K562 (cell line): Measurements from ENCODE around the gene CEP44. TPM values are rescaled to one million over a fixed set of nuclear protein-coding genes. Genes with fewer than 3 reads are reported as not detected.

ENCODE experiments used
- ELF2 ChIP-seq: fragments of 250-450 bp; sonication (Bioruptor Pico); IDR thresholded peaks from 2 replicates; pipeline ENCODE4 v1.5.0; 2021; ENCODE audit warnings: mild to moderate bottlenecking
- FOXJ2 ChIP-seq: fragments of 200-800 bp; sonication (Bioruptor generic); IDR thresholded peaks from 2 replicates; pipeline ENCODE4 v1.6.1; 2016; ENCODE audit warnings: missing genetic modification characterization, missing compliant biosample characterization
- LARP7 ChIP-seq: fragments of 450-650 bp; IDR thresholded peaks from 2 replicates; pipeline ENCODE4 v1.6.1; 2016
- NRF1 ChIP-seq, 2 experiments: fragments of 450-650 bp; IDR thresholded peaks in 1 of 2; conservative IDR thresholded peaks in 1 of 2; 2 replicates each; pipeline ENCODE4 v1.6.1; 2014; ENCODE audit warnings: mild to moderate bottlenecking in 2 of 2
- POLR2AphosphoS5 ChIP-seq: IDR thresholded peaks from 2 replicates; pipeline ENCODE4 v1.6.1; 2011; ENCODE audit warnings: mild to moderate bottlenecking, low read depth, low read length, moderate library complexity; ENCODE audit not compliant: control insufficient read depth, insufficient read depth
- PURB ChIP-seq: sonication (generic); formaldehyde crosslinking; IDR thresholded peaks from 2 replicates; pipeline ENCODE4 v1.9.0; 2021; ENCODE audit warnings: low read depth, mild to moderate bottlenecking, missing genetic modification reagents
- RFX1 ChIP-seq: fragments of 450-650 bp; IDR thresholded peaks from 2 replicates; pipeline ENCODE4 v1.6.1; 2016; ENCODE audit warnings: mild to moderate bottlenecking, moderate library complexity
- SAFB2 ChIP-seq: fragments of 200-400 bp; formaldehyde crosslinking; IDR thresholded peaks from 2 replicates; pipeline ENCODE4 v1.6.1; 2018; ENCODE audit warnings: borderline replicate concordance, low read length, low read depth, moderate library complexity; ENCODE audit not compliant: severe bottlenecking
- TGIF2 ChIP-seq: sonication (generic); formaldehyde crosslinking; IDR thresholded peaks from 2 replicates; pipeline ENCODE4 v1.8.1; 2022; ENCODE audit warnings: mild to moderate bottlenecking, missing genetic modification reagents, moderate library complexity
- XRCC4 ChIP-seq: IDR thresholded peaks from one replicate; pipeline ENCODE4 v1.6.1; 2011; ENCODE audit not compliant: insufficient read depth, insufficient read length; ENCODE audit errors: extremely low read depth
- ZC3H4 ChIP-seq: sonication (generic); formaldehyde crosslinking; IDR thresholded peaks from 2 replicates; pipeline ENCODE4 v1.9.0; 2021; ENCODE audit warnings: missing genetic modification reagents, borderline replicate concordance
- ZNF311 ChIP-seq: fragments of 250-450 bp; sonication (Bioruptor Pico); IDR thresholded peaks from 2 replicates; pipeline ENCODE4 v1.4.0; 2020; ENCODE audit warnings: mild to moderate bottlenecking, moderate library complexity
- ZNF324 ChIP-seq: fragments of 250-450 bp; sonication (Bioruptor Pico); IDR thresholded peaks from 2 replicates; pipeline ENCODE4 v1.4.0; 2020; ENCODE audit warnings: mild to moderate bottlenecking
- ZNF586 ChIP-seq: fragments of 450-650 bp; formaldehyde crosslinking; conservative IDR thresholded peaks from 2 replicates; pipeline ENCODE4 v1.4.0; 2020; ENCODE audit warnings: mild to moderate bottlenecking, moderate library complexity
- ZSCAN32 ChIP-seq: fragments of 450-650 bp; formaldehyde crosslinking; IDR thresholded peaks from 2 replicates; pipeline ENCODE4 v1.4.0; 2020; ENCODE audit warnings: mild to moderate bottlenecking, moderate library complexity
- polyA plus RNA-seq, 8 experiments: library from polyadenylated mRNA; depleted of rRNA in 4 of 8; stranded (reverse) in 5 of 8; unstranded in 3 of 8; fragments of >200 nt; fragmentation: Nextera tagmentation in 2 of 8; fragmentation: Illumina TruSeq in 1 of 8; extraction: Ambion mirVana in 2 of 8; extraction: Trizol in 1 of 8; gene quantifications; 2 replicates each; pipeline versions ENCODE4 v1.2.1 to v1.2.3, GENCODE V29; 2011 to 2014; ENCODE audit warnings: inconsistent platforms in 1 of 8, missing spikeins in 1 of 8
- total RNA-seq, 7 experiments: library from RNA; depleted of rRNA in 6 of 7; stranded (reverse); fragments of >200 nt in 6 of 7; fragmentation: Illumina TruSeq in 2 of 7; extraction: Trizol in 2 of 7; gene quantifications; 2 replicates each; pipeline versions ENCODE4 v1.2.1 to v1.2.3, GENCODE V29; 2011 to 2021; ENCODE audit warnings: low replicate concordance in 1 of 7
- TF ChIP-seq, protein P1 (sequence below): fragments of 450-650 bp; IDR thresholded peaks from 2 replicates; pipeline ENCODE4 v1.6.1; 2016
- TF ChIP-seq, protein P2 (sequence below): sonication (generic); formaldehyde crosslinking; IDR thresholded peaks from 2 replicates; pipeline ENCODE4 v1.8.1; 2022; ENCODE audit warnings: missing genetic modification reagents
- TF ChIP-seq, protein P3 (sequence below), 2 experiments: fragments of 450-650 bp; formaldehyde crosslinking in 1 of 2; IDR thresholded peaks; 2 replicates each; pipeline versions ENCODE4 v1.4.0 to v1.6.1; 2014 to 2020; ENCODE audit warnings: mild to moderate bottlenecking in 2 of 2, borderline replicate concordance in 1 of 2, low read depth in 1 of 2

Gene CEP44
- total and polyA plus RNA-seq, 9 of the 15 experiments (the other 6 are each of a cell fraction or from before 2014, with no cell fraction given), result 19.6 to 45.0 (median 24.4) TPM

DNA sequence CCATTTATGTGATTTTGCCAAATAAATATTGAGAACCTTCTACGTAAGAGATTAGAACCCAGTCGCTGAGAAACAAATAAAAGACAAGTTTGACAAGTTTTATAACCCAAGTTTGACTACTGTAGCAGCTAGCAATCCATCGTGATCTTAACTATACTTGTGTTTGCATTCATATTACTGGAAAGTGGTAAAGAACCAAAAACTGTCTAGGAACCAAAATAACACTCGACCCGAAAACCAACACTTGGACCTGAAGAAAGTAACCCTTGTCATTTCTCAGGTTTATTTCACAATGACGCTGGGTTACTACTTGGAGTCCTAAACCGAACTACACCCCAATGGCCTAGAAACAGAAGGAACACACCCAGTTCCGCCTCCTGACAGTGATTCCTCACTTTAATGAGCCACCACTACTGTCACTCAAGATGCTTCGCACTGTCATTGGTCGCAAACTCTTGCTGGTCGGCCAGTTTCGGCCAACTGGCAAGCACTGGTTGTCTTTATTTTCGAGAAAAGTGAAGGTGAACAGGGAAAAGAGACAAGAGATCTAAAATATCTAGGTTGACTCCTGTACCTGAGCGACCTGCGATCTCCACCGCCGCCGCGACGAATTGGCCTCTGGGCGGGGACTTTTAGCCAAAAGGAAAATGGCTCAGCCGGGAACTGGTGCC lies 740 bp upstream of the CEP44 start (continued):
- TF ChIP-seq ZNF311 (CRISPR knock-in tag), result no peak
- no peak for TF ChIP-seq PURB (CRISPR knock-in tag)
- TF ChIP-seq NRF1 (conservative IDR thresholded peaks at IDR 0.05 in 1 of 2, IDR thresholded peaks at IDR 0.05 in 1 of 2), result no peak
- no peak for TF ChIP-seq ZC3H4 (CRISPR knock-in tag)
- TF ChIP-seq TGIF2, result peak; percentile 29; the same call in 1 of the 2 replicates
- no peak for TF ChIP-seq FOXJ2
- TF ChIP-seq ZNF324 (CRISPR knock-in tag), result no peak
- TF ChIP-seq, protein P1, sequence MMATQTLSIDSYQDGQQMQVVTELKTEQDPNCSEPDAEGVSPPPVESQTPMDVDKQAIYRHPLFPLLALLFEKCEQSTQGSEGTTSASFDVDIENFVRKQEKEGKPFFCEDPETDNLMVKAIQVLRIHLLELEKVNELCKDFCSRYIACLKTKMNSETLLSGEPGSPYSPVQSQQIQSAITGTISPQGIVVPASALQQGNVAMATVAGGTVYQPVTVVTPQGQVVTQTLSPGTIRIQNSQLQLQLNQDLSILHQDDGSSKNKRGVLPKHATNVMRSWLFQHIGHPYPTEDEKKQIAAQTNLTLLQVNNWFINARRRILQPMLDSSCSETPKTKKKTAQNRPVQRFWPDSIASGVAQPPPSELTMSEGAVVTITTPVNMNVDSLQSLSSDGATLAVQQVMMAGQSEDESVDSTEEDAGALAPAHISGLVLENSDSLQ, result peak; percentile 99
- no peak for TF ChIP-seq LARP7
- no peak for TF ChIP-seq XRCC4
- TF ChIP-seq ZSCAN32 (CRISPR knock-in tag), result no peak
- no peak for TF ChIP-seq ZNF586 (CRISPR knock-in tag)
- TF ChIP-seq, protein P2, sequence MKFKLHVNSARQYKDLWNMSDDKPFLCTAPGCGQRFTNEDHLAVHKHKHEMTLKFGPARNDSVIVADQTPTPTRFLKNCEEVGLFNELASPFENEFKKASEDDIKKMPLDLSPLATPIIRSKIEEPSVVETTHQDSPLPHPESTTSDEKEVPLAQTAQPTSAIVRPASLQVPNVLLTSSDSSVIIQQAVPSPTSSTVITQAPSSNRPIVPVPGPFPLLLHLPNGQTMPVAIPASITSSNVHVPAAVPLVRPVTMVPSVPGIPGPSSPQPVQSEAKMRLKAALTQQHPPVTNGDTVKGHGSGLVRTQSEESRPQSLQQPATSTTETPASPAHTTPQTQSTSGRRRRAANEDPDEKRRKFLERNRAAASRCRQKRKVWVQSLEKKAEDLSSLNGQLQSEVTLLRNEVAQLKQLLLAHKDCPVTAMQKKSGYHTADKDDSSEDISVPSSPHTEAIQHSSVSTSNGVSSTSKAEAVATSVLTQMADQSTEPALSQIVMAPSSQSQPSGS (CRISPR knock-in tag), result no peak
- peak; percentile 36; the same call in 1 of the 2 replicates for TF ChIP-seq RFX1
- TF ChIP-seq ELF2, result no peak
- no peak for TF ChIP-seq POLR2AphosphoS5
- TF ChIP-seq, protein P3, sequence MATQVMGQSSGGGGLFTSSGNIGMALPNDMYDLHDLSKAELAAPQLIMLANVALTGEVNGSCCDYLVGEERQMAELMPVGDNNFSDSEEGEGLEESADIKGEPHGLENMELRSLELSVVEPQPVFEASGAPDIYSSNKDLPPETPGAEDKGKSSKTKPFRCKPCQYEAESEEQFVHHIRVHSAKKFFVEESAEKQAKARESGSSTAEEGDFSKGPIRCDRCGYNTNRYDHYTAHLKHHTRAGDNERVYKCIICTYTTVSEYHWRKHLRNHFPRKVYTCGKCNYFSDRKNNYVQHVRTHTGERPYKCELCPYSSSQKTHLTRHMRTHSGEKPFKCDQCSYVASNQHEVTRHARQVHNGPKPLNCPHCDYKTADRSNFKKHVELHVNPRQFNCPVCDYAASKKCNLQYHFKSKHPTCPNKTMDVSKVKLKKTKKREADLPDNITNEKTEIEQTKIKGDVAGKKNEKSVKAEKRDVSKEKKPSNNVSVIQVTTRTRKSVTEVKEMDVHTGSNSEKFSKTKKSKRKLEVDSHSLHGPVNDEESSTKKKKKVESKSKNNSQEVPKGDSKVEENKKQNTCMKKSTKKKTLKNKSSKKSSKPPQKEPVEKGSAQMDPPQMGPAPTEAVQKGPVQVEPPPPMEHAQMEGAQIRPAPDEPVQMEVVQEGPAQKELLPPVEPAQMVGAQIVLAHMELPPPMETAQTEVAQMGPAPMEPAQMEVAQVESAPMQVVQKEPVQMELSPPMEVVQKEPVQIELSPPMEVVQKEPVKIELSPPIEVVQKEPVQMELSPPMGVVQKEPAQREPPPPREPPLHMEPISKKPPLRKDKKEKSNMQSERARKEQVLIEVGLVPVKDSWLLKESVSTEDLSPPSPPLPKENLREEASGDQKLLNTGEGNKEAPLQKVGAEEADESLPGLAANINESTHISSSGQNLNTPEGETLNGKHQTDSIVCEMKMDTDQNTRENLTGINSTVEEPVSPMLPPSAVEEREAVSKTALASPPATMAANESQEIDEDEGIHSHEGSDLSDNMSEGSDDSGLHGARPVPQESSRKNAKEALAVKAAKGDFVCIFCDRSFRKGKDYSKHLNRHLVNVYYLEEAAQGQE (IDR thresholded peaks at IDR 0.05; ENCODE audit: borderline replicate concordance), result no peak
- TF ChIP-seq, protein P3 (CRISPR knock-in tag; IDR thresholded peaks at IDR 0.05; ENCODE audit: low read depth), result no peak
- no peak for TF ChIP-seq SAFB2
